Measurements from ENCODE around the gene FIBP. TPM values are rescaled to one million over a fixed set of nuclear protein-coding genes. Genes with fewer than 3 reads are reported as not detected.

Gene FIBP
- total RNA-seq, 1 donor from 2014 or later: 67.4 TPM

DNA sequence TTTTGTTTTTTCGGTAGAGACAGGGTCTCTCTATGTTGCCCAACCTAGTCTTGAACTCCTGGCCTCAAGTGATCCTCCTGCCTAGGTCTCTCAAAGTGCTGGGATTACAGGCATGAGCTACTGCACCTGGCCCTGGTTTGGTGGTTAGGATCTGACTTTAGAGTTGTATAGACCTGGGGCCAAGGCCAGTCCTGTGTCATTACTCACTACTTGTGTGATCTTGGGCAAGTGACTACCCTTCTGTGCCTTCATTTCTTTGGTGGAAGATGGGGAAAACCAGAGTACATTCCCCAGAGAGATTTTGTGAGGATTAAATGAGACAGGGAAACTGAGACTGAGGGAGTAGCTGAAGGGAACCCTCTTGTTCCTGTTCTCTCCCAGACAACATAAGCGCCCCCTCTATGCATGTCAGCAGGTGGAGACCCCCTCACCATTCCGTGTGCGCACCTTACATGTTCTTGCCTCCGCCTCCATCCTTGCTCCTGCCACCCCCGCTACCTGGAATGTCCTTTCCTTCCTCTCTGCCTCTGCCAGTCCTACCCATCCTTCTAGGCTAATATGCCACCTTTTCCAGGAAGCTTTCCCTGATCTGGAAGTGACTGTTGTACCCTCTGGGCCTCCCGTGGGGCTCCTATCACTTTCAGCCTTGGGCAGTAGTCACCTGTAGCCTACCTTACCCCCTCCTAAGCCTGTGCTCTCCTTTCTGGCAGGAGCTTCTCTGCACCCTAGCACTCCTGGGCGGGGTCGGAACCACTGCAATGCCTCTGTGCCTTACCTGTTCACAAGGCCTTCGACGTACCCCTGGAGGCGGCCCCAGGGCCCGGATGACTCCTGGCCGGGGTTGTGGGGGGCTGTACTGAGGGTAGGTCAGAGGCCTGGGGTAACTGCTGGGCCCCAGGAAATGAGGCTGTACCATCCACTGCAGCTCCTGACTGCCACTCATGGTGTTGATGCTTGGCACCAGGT, 8.0 kb upstream of the FIBP start:
- Histone ChIP-seq H3K9ac (ENCODE audit: low read length) (peak overlapping the region; percentile 54), H3K79me2 (ENCODE audit: insufficient read depth, low read length) (peaks cover 91% of the 10 kb centered on the region), H3K27ac (ENCODE audit: low read depth, low read length) (peak overlapping the region; percentile 36), H4K20me1 (ENCODE audit: insufficient read depth, low read length) (peaks cover 79% of the 10 kb centered on the region), H3K36me3 (ENCODE audit: insufficient read depth, low read length) (peaks cover 26% of the 10 kb centered on the region), H3K4me1 (ENCODE audit: insufficient read depth, low read length) (peaks cover 57% of the 10 kb centered on the region), H3K9me3 (ENCODE audit: insufficient read depth, low read depth, low read length) (no peaks in the 10 kb centered on the region), H3K4me3 (ENCODE audit: insufficient read depth, low read depth, low read length) (peak overlapping the region; percentile 48), H3K27me3 (ENCODE audit: insufficient read depth, low read length) (no peaks in the 10 kb centered on the region), H3K4me2 (ENCODE audit: low read length) (peak overlapping the region; percentile 89), H2AFZ (ENCODE audit: low read depth, low read length) (no peak overlapping the region)
- H3K9me3 Mint-ChIP-seq (ENCODE audit: unreplicated experiment): no peaks in the 10 kb centered on the region
- H3K27ac Mint-ChIP-seq (ENCODE audit: unreplicated experiment): peak overlapping the region; percentile 43
- FAIRE-seq: no peak
- TF ChIP-seq, protein P1, sequence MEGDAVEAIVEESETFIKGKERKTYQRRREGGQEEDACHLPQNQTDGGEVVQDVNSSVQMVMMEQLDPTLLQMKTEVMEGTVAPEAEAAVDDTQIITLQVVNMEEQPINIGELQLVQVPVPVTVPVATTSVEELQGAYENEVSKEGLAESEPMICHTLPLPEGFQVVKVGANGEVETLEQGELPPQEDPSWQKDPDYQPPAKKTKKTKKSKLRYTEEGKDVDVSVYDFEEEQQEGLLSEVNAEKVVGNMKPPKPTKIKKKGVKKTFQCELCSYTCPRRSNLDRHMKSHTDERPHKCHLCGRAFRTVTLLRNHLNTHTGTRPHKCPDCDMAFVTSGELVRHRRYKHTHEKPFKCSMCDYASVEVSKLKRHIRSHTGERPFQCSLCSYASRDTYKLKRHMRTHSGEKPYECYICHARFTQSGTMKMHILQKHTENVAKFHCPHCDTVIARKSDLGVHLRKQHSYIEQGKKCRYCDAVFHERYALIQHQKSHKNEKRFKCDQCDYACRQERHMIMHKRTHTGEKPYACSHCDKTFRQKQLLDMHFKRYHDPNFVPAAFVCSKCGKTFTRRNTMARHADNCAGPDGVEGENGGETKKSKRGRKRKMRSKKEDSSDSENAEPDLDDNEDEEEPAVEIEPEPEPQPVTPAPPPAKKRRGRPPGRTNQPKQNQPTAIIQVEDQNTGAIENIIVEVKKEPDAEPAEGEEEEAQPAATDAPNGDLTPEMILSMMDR (IDR thresholded peaks at IDR 0.05; ENCODE audit: insufficient read depth, low read depth, low read length): no peak
- no peak for TF ChIP-seq EZH2 (IDR thresholded peaks at IDR 0.05; ENCODE audit: insufficient read depth, low read length)
- peaks cover 14% of the 10 kb centered on the region for H3K36me3 Mint-ChIP-seq (ENCODE audit: low read depth, unreplicated experiment)
- no peak for DNase-seq (ENCODE audit: low read depth)
- H3K27me3 Mint-ChIP-seq (ENCODE audit: low read depth, unreplicated experiment): no peaks in the 10 kb centered on the region
- H3K4me1 Mint-ChIP-seq (ENCODE audit: low read depth, unreplicated experiment): peaks cover 24% of the 10 kb centered on the region
- H3K4me3 Mint-ChIP-seq (ENCODE audit: unreplicated experiment): peak overlapping the region; percentile 95

GRCh38 chr11:65895482-65895981, 7.3 kb upstream of the FIBP start:
- H2AFZ ChIP-seq (ENCODE audit: low read depth, low read length): no peak overlapping the region
- Mint-ChIP-seq H3K4me1 (ENCODE audit: low read depth, unreplicated experiment) (peaks cover 21% of the 10 kb centered on the region), H3K36me3 (ENCODE audit: low read depth, unreplicated experiment) (peaks cover 14% of the 10 kb centered on the region), H3K27ac (ENCODE audit: unreplicated experiment) (peak overlapping the region; percentile 20), H3K27me3 (ENCODE audit: low read depth, unreplicated experiment) (no peaks in the 10 kb centered on the region), H3K4me3 (ENCODE audit: unreplicated experiment) (peak overlapping the region; percentile 23), H3K9me3 (ENCODE audit: unreplicated experiment) (no peaks in the 10 kb centered on the region)
- H3K4me1 ChIP-seq (ENCODE audit: insufficient read depth, low read length): peaks cover 62% of the 10 kb centered on the region
- no peak for TF ChIP-seq EZH2 (IDR thresholded peaks at IDR 0.05; ENCODE audit: insufficient read depth, low read length)
- TF ChIP-seq, protein P1 (IDR thresholded peaks at IDR 0.05; ENCODE audit: insufficient read depth, low read depth, low read length): no peak
- H3K36me3 ChIP-seq (ENCODE audit: insufficient read depth, low read length): peaks cover 26% of the 10 kb centered on the region
- DNase-seq (ENCODE audit: low read depth): no peak
- H3K4me2 ChIP-seq (ENCODE audit: low read length): peak overlapping the region; percentile 89
- H3K27ac ChIP-seq (ENCODE audit: low read depth, low read length): peak overlapping the region; percentile 22
- peaks cover 86% of the 10 kb centered on the region for H4K20me1 ChIP-seq (ENCODE audit: insufficient read depth, low read length)
- peak overlapping the region; percentile 54 for H3K9ac ChIP-seq (ENCODE audit: low read length)
- no peak for FAIRE-seq
- H3K27me3 ChIP-seq (ENCODE audit: insufficient read depth, low read length): no peaks in the 10 kb centered on the region
- H3K79me2 ChIP-seq (ENCODE audit: insufficient read depth, low read length): peaks cover 90% of the 10 kb centered on the region
- H3K9me3 ChIP-seq (ENCODE audit: insufficient read depth, low read depth, low read length): no peaks in the 10 kb centered on the region
- H3K4me3 ChIP-seq (ENCODE audit: insufficient read depth, low read depth, low read length): no peak overlapping the region
